ENCODE data around the gene SCG5.

SCG5 gene

DNA sequence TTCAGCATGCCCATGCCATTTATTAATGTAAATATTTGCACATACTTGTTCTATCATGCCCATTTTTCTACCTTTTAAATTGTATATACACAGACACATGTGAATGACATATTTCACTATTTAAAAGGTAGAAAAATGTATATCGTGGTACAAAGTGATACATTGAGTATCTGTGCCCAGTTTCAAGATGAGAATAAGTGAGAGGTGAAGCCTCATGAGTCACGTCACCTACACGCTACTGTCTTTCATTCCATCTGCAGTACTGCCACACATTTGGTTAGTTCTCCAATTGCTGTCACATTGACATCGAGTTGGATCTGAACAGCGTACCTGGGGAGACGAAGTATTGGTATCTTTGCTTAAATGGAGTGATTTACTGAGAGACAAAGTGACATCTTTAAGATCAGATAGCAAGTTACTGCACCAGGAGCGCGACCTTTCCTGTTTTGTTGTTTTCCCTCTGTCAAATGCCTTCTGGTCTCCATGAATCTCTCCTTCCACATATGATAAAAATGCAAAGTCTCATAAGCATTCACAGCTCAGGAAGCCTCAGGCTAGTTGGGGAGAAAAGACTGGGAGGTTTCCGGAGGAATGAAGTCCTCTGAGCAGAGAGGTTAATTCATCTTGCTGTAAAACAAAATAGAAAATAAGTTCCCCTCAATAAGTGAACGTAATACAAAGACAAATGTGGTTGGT is 88.3 kb downstream of the SCG5 start:
- DNase-seq: no peak

GRCh38 chr15:32730677-32731654 is 89.5 kb downstream of the SCG5 start:
- DNase-seq: no peak

DNA sequence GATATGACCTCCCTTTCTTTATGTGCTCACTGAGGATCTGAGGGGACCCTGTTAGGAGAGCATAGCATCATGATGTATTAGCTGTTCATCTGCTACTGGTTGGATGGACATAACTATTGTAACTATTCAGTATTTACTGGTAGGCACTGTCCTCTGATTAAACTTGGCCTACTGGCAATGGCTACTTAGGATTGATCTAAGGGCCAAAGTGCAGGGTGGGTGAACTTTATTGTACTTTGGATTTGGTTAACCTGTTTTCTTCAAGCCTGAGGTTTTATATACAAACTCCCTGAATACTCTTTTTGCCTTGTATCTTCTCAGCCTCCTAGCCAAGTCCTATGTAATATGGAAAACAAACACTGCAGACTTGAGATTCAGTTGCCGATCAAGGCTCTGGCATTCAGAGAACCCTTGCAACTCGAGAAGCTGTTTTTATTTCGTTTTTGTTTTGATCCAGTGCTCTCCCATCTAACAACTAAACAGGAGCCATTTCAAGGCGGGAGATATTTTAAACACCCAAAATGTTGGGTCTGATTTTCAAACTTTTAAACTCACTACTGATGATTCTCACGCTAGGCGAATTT is 91.2 kb downstream of the SCG5 start:
- no peak for DNase-seq

GRCh38 chr15:32733281-32733680 is 91.8 kb downstream of the SCG5 start:
- DNase-seq: no peak

DNA sequence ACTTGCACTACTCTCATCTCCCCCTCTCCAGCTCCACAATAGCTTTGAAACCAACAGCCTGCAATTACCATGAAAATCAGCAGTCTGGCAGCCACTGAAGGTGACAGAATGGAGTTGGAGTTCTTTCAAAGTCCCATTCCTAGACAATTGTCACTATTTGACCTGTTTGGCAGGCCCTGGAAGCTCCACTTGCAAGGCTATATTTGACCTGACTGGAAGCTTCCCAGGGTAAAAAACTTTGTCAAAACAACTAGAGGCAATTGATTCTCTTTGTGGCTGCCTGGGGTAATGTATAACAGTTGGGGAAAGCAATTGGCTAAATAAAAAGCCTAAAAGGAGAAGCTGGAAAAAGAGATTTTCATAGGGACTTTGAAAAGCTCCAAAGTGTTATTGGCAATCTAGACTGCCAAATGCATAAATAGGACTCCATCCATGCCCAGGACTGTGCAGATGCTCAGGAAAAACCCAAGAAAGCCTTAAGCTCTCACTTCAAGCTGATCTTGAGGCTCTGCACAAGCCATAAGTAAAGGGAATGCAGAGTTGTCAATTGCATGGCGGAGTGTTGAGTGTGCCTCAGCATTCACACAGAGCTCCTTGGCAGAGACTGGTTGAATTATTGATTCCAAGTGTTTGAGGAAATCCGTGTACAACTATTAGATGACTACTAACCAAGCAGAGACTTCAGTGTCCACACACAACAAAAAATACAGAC is 94.6 kb downstream of the SCG5 start:
- DNase-seq: no peak

DNA sequence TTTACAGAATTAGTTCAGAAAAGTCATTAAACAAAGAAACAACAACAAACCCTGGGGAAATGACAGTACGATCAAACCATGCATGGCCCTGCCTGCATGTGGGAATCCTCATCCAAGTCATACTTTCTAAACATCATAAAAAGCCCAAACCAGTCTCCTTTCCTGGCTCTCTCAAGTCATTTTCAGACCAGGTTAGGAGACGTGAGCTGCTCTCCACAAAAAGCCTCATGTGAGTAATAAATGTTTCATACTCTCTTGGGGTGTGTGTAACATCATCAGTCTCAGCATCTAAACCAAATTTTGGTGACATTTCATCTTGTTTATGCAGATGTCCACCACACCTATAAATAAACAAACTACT is 95.2 kb downstream of the SCG5 start:
- DNase-seq: no peak

GRCh38 chr15:32737304-32737703 is 95.8 kb downstream of the SCG5 start:
- no peak for DNase-seq

GRCh38 chr15:32738666-32739065 is 97.2 kb downstream of the SCG5 start:
- DNase-seq: no peak

DNA sequence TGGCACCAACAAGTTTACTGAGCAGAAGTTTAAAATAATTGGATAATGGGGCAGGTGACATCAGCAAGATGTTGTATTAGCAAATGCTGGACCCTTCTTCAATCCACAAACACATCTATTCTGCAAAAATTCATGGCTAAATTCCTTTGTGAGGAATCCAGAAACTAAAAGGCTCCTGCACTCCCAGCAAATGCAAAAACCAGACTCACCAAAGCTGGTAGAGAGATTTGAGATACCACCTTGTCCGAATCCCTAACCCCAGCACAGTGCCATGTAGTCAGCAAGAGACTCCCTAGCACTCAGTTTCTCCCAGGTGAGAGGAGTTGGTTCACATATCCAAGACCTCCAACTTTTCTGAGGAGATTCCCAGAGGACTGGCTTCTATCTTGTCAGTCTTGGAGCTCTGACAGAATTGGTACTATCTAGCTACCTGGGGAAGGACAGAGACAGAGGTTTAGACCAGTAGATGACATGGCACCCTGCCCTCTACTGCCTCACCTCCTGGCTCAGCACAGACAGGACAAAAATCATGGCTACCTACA is 98.1 kb downstream of the SCG5 start:
- DNase-seq: no peak

- no peak for DNase-seq
Observed at GRCh38 chr15:32743411-32744140, 102.1 kb downstream of the SCG5 start.

GRCh38 chr15:32746116-32746857 is 104.8 kb downstream of the SCG5 start:
- no peak for DNase-seq
